HepG2 (cell line): ENCODE measurements around the gene EPHA6.

ENCODE experiments used
- CREM ChIP-seq, 2 experiments: sonication (generic) in 1 of 2; formaldehyde crosslinking in 1 of 2; IDR thresholded peaks; 2 replicates each; pipeline versions ENCODE4 v1.4.0 to v1.6.1; 2016 to 2020; ENCODE audit warnings: antibody characterized with exemption in 1 of 2, mild to moderate bottlenecking in 1 of 2, missing genetic modification reagents in 1 of 2
- CTCF ChIP-seq: sonication (generic); formaldehyde crosslinking; IDR thresholded peaks from 2 replicates; pipeline ENCODE4 v1.5.0; 2020; ENCODE audit warnings: mild to moderate bottlenecking, missing genetic modification reagents, moderate library complexity
- DPF2 ChIP-seq: sonication (generic); formaldehyde crosslinking; IDR thresholded peaks from 2 replicates; pipeline ENCODE4 v1.4.0; 2020; ENCODE audit warnings: mild to moderate bottlenecking, low read depth, missing genetic modification reagents, borderline replicate concordance
- LBX2 ChIP-seq: sonication (generic); formaldehyde crosslinking; IDR thresholded peaks from 2 replicates; pipeline ENCODE4 v1.5.0; 2020; ENCODE audit warnings: missing genetic modification reagents, mild to moderate bottlenecking, borderline replicate concordance
- NCOA2 ChIP-seq: sonication (generic); formaldehyde crosslinking; IDR thresholded peaks from 2 replicates; pipeline ENCODE4 v1.8.0; 2022; ENCODE audit warnings: inconsistent platforms
- NR2C2 ChIP-seq: sonication (generic); formaldehyde crosslinking; IDR thresholded peaks from 2 replicates; pipeline ENCODE4 v1.4.0; 2020; ENCODE audit warnings: missing genetic modification reagents, mild to moderate bottlenecking, moderate library complexity, borderline replicate concordance
- PHF8 ChIP-seq: sonication (generic); formaldehyde crosslinking; IDR thresholded peaks from 2 replicates; pipeline ENCODE4 v1.5.0; 2020; ENCODE audit warnings: missing genetic modification reagents
- POLR2A ChIP-seq, 2 experiments: IDR thresholded peaks; 2 replicates each; pipeline ENCODE4 v1.6.1; 2011; ENCODE audit warnings: low read depth in 2 of 2, low read length in 2 of 2, mild to moderate bottlenecking in 1 of 2, moderate library complexity in 1 of 2; ENCODE audit not compliant: insufficient read depth in 1 of 2
- RELA ChIP-seq: sonication (generic); formaldehyde crosslinking; IDR thresholded peaks from 2 replicates; pipeline ENCODE4 v1.4.0; 2020; ENCODE audit warnings: missing genetic modification reagents
- TEAD2 ChIP-seq: sonication (generic); formaldehyde crosslinking; IDR thresholded peaks from 2 replicates; pipeline ENCODE4 v1.9.0; 2021; ENCODE audit warnings: missing genetic modification reagents
- ZBTB7A ChIP-seq: sonication (generic); formaldehyde crosslinking; IDR thresholded peaks from 2 replicates; pipeline ENCODE4 v1.8.0; 2022; ENCODE audit warnings: mild to moderate bottlenecking, missing genetic modification reagents
- ZFP91 ChIP-seq: sonication (generic); formaldehyde crosslinking; IDR thresholded peaks from 2 replicates; pipeline ENCODE4 v1.9.0; 2022; ENCODE audit warnings: missing genetic modification reagents, mild to moderate bottlenecking, borderline replicate concordance
- ZNF776 ChIP-seq: sonication (generic); formaldehyde crosslinking; IDR thresholded peaks from 2 replicates; pipeline ENCODE4 v1.4.0; 2020; ENCODE audit warnings: mild to moderate bottlenecking, missing genetic modification reagents
- ZSCAN30 ChIP-seq: sonication (generic); formaldehyde crosslinking; IDR thresholded peaks from 2 replicates; pipeline ENCODE4 v1.5.0; 2020; ENCODE audit warnings: mild to moderate bottlenecking, missing genetic modification reagents

GRCh38 chr3:97089621-97090020, 275.2 kb downstream of the EPHA6 start:
- no peak for TF ChIP-seq RELA (CRISPR knock-in tag)
- no peak for TF ChIP-seq TEAD2
- TF ChIP-seq CREM (IDR thresholded peaks at IDR 0.05) = no peak
- no peak for TF ChIP-seq CREM (CRISPR knock-in tag; IDR thresholded peaks at IDR 0.05)
- TF ChIP-seq DPF2 = no peak
- TF ChIP-seq CTCF (CRISPR knock-in tag) = no peak
- no peak for TF ChIP-seq NCOA2
- TF ChIP-seq PHF8 (CRISPR knock-in tag) = no peak
- TF ChIP-seq POLR2A (IDR thresholded peaks at IDR 0.05; ENCODE audit: insufficient read depth in 1 of 2, low read depth in 2 of 2, low read length in 2 of 2) = no peak
- no peak for TF ChIP-seq ZFP91
- no peak for TF ChIP-seq ZNF776 (CRISPR knock-in tag)
- TF ChIP-seq ZBTB7A (CRISPR knock-in tag) = no peak
- TF ChIP-seq NR2C2 (CRISPR knock-in tag) = no peak
- TF ChIP-seq ZSCAN30 (CRISPR knock-in tag) = no peak
- no peak for TF ChIP-seq LBX2 (CRISPR knock-in tag)
